NCI-H1436 treated with DMSO at 0.1 percent for 48 hours (cell line): ENCODE measurements around the gene RPL39.
"Not testable (repeated sequence)": the region's sequence is repeated elsewhere in the genome, so short reads cannot be mapped to it uniquely, and the experiment has no call there.

Source experiments
- DNase-seq: peaks from one replicate; lab custom pipeline; 2025; lab: John Stamatoyannopoulos, UW

Gene RPL39

DNA sequence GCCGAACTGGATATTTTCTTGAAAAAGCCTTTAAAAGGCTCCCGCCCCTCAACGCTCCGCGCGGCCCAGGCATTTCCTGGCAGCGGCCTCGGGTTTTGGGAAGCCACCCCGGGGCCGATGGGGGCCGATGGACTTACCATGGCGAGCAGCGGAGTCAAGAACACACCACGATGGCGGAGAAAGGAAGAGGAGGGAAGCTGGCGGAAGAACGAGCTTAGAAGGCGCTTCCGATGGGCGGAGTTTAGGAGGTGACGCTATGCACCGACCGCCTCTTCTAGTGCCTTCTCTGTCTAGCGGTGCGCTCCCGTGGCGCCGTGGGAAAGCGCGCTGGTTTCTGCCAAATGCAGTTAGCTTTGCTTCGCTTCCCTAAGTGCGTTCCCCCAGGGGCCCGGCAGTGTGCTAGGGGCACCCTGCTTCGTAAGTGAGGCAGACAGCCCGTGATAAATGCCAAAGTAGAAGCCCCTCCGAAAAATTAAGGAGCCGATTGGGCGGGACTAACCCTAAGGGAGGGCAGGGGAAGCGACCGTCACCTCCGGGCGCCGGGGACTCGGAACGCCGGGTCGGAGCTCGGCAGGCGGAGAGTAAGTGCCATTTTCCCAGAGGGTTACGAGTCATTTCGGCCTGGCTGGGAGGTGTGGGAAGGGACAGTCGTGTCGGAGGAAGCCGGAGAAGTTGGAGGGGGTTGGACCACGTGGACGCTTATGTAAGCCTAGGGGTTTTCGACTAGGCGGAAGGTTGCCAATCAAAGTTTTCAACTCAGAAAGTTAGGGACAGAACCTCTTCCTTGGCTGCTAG is at the start of gene RPL39:
TSS of gene RPL39 (minus strand) at position 194 of the 795 bp plus-strand sequence. CDS start at position 140, 54 bp downstream.
- peak; percentile 66 for DNase-seq

DNA sequence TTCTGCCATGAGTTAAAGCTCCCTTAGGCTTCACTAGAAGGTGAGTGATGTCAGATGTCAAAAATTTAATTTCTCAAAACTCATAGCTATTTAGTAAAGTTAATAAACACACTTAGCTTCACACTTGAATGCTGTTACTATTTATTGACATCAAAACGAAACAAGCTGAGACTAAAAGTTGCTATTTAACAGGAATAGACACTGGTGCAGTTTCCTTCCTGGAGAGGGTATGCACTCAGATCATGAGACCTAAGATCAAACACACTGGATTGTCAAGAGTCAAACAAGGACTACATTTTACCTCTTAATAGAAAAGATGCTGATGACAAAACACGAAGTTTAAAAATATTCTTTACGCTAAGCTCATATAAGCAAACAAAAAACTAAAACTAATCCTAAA is 42.5 kb upstream of the RPL39 start:
- no peak for DNase-seq

DNA sequence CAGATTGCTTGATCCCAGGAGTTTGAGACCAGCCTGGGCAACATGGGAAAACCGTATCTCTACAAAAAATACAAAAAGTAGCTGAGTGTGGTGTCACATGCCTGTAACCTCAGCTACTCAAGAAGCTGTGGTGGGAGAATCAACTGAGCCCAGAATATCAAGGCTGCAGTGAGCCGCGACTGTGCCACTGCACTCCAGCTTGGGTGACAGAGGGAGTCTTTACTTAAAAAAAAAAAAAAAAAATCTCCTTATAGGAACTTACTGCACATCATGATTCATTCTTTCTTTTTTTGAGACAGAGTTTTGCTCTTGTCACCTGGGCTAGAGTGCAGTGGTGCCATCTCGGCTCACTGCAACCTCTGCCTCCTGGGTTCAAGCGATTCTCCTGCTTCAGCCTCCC is 37.0 kb upstream of the RPL39 start:
- DNase-seq: no peak

DNA sequence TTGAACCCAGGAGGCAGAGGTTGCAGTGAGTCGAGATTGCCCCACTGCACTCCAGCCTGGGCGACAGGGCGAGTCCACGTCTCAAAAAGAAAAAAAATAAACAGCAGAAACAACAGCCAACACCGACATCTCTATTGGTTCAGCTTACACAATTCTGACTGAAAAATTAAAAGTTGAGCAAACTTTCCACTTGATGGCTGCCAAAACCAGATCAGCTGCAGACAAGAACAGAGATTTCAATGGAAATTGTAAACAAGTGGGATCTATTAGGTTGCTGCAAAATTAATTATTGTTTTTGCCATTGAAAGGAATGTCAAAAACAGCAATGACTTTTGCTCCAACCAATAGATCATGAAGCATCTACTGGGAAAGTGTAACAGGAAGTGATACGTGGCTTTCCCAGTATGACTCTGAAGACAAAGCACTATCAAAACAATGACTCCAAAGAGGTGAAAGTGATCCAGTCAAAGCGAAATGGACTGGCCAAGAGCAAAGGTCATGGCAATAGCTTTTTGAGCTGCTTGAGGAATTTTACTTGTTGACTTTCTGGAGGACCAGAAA is 35.0 kb upstream of the RPL39 start:
- DNase-seq: no peak

DNA sequence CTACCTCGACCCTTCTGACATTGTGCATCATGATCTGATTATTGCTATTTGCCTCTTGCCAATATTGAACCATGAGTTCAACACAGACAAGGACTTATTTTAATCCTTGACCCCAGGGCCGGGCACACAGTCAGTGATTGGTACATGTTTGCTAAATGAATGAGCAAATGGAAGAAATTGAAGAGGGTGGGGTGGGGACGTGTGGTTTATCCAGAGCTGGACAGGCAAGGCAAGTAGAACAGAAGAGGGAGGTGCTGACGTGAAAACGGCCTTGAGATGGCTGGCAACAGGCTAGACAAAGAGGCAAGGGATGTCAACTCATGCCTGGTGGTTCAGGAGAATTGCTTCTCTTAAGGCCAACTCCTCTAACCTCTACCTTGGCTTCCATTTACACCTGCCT is 32.8 kb upstream of the RPL39 start:
- DNase-seq: not testable (repeated sequence)

DNA sequence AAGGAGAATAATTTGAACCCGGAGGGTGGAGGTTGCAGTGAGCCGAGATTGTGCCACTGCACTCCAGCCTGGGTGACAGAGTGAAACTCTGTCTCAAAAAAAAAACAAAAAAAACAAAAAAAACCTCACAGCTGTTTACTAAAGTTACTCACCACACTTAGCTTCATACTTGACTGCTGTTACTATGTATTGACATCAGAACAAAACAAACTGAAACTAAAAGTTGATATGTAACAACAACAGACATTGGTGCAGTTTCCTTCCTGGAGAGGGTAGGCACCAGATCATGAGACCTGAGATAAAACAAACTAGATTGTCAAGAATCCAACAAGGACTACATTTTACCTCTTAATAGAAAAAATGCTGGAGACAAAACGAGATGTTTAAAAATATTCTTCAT is 30.3 kb upstream of the RPL39 start:
- DNase-seq: not testable (repeated sequence)

DNA sequence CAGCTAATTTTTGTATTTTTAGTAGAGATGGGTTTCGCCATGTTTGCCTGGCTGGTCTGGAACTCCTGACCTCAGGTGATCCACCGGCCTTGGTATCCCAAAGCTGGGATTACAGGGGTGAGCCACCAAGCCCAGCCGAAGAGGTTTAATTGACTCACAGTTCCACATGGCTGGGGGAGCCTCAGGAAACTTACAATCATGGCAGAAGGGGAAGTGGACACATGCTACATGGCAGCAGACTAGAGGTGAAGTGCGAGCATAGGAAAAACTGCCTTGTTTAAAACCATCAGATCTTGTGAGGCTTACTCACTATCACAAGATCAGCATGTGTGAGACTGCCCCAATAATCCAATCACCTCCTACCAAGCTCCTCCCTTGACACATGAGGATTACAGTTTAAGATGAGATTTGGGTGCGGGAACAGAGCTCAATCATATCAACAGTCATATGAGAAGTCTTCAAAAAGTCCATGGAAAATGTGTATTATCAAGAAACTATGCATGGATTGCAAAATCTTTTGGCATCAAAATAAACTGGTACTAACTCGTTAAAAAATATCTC is 25.8 kb upstream of the RPL39 start:
- no peak for DNase-seq

DNA sequence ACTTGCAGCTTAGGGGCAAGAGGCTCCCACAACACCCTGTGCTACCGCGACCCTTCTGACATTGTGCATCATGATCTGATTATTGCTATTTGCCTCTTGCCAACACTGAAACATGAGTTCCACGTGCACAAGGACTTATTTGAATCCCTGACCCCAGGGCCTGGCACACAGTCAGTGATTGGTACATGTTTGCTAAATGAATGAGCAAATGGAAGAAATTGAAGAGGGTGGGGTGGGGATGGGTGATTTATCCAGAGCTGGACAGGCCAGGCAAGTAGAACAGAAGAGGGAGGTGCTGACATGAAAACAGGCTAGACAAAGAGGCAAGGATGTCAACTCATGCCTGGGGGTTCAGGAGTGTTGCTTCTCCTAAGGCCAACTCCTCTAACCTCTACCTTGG is 24.9 kb upstream of the RPL39 start:
- DNase-seq: no peak

DNA sequence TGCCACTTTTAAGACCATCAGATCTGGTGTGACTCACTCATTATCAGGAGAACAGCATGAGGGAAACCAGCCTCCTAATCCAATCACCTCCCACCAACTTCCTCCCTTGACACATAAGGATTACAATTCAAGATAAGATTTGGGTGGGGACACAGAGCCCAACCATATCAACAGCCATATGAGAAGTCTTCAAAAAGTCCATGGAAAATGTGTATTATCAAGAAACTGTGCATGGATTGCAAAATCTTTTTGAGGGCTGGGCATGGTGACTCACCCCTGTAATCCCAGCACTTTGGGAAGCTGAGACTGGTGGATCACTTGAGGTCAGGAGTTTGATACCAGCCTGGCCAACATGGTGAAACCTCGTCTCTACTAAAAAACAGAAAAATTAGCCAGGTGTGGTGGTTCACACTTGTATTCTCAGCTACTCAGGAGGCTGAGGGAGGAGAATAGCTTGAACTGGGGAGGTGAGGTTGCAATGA is 17.8 kb upstream of the RPL39 start:
- no peak for DNase-seq

DNA sequence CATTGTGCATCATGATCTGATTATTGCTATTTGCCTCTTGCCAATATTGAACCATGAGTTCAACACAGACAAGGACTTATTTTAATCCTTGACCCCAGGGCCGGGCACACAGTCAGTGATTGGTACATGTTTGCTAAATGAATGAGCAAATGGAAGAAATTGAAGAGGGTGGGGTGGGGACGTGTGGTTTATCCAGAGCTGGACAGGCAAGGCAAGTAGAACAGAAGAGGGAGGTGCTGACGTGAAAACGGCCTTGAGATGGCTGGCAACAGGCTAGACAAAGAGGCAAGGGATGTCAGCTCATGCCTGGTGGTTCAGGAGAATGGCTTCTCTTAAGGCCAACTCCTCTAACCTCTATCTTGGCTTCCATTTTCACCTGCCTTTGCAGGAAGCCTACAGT is 17.0 kb upstream of the RPL39 start:
- not testable (repeated sequence) for DNase-seq

DNA sequence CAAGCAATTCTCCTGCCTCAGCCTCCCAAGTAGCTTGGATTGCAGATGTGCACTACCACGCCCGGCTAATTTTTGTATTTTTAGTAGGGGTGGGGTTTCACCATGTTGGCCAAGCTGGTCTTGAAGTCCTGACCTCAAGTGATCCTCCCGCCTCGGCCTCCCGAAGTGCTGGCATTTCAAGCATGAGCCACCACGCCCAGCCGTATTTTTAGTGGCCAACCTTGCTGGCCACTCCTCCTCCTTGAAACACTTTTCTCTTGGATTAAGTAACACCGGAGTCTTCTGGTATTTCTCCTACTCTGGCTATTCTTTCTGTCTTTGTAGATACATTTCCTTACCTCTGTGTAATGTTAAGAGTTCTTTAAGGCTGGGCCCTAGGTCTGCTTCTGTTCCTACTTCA is 11.1 kb upstream of the RPL39 start:
- no peak for DNase-seq

DNA sequence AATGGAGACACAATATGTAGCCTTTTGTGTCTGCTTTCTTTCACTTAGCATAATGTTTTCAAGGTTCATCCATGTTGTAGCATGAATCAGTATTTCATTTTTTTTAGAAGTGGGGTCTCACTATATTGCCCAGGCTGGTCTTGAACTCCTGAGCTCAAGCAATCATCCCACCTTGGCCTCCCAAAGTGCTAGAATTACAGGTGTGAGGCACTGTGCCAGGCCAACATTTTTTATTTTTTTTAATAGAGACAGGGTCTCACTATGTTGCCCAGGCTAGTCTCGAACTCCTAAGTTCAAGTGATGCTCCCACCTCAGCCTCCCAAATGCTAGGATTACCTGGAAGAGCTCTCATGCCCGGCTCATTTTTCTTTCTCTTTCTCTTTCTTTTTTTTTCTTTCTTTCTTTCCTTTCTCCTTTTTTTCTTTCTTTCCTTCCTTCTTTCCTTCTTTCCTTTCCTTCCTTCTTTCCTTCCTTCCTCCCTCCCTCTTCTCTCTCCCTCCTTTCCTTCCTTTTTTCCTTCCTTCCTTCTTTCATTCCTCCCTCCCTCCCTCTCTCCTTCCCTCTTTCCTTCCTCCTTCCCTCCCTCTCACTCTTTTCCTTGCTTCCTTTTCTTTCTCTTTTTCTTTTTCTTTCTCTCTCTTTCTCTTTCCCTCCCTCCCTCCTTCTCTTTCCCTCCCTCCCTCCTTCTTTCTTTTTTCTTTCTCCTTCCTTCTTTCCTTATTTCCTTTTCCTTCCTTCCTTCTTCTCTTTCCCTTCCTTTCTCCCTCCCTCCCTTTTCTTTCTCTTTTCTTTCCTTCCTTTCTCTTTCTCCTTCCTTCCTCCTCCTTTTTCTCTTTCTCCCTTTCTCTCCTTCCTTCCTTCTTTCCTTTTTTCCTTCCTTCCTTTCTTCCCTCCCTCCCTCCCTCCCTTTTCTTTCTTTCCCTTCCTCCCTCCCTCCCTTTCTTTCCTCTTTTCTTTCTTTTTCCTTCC is 10.1 kb upstream of the RPL39 start:
- DNase-seq: no peak

DNA sequence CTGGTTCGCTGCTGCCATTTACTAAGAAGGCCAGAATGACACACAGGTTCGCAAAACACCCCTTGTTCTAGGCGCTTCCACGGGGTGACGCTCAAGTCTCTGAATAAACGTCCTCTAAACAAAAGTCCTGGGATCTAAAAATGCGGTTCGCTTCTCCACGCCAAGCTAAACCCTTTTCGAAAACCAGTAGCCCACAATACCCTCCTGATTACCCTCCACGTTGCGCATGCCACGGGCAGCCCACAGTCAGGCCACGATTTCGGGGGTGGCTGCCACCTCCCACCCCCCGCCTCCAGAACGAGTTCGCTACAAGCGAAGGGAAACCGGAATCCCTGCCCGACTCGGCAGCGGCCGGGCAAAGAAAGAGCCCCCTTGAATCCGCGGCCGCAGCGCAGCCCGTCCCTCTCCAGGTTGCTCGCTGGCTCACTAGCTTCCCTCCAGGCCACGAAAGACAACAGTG is 423 bp downstream of the RPL39 start:
- DNase-seq: no peak

DNA sequence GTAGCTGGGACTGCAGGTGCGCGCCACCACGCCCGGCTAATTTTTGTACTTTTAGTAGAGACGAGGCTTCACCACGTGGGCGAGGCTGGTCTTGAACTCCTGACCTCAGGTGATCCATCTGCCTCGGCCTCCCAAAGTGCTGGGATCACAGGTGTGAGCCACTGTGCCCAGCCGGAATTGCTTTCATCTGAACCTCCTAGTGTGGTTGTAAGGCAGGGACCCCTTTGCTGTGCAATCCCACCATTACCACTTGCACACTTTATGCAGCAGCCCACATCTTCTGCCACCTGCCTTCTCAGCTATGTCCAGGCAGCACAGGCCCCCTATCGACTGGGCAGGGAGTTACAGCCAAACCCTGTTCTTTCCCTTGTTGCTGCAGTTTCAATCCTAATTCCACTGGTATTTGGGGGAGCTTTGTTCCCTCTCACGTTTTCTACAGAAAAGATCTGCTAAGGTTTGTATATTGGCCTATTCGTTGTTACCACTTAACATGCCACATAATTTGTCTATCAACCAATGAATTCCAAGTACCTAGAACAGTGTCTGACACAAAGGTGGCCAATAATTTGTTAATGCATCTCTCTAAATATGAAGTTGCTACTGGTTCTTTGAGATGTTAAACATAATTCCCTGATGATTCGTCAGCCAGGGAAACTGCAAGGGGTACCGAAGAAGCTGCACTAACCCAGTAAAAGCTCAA is 6.5 kb downstream of the RPL39 start:
- DNase-seq: no peak

DNA sequence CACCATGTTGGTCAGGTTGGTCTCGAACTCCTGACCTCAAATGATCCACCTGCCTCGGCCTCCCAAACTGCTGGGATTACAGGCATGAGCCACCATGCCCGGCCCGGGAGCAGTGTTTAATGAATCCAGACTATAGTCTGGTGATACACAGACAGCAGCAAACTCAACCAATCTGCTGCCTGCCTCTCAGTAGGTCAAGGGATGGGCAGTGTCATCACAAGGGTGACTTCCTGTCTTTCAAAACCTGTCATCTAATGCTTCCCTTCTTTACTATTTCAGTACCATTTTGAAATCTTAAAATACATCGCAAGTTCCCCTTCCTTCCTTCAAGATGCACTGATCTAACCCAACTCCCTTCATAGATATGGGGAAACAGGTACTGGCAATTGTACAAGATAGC is 8.4 kb downstream of the RPL39 start:
- DNase-seq: no peak

DNA sequence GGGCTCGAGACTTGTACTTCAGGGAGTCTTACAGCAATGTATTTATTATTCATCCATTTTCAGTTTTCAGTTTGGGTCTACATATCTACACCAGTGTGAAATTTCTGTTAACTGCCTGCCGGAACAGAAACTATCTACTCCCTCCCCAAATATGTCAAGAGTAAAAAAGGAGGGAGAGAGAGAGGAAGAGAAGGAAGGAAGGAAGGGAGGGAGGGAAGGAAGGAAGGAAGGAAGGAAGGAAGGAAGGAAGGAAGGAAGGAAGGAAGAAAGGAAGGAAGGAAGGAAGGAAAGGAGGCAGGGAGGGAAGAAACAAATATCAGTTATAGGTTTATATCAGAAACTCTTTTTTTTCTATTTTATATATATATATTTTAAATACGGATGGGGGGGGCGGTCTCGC is 12.6 kb downstream of the RPL39 start:
- DNase-seq: no peak

DNA sequence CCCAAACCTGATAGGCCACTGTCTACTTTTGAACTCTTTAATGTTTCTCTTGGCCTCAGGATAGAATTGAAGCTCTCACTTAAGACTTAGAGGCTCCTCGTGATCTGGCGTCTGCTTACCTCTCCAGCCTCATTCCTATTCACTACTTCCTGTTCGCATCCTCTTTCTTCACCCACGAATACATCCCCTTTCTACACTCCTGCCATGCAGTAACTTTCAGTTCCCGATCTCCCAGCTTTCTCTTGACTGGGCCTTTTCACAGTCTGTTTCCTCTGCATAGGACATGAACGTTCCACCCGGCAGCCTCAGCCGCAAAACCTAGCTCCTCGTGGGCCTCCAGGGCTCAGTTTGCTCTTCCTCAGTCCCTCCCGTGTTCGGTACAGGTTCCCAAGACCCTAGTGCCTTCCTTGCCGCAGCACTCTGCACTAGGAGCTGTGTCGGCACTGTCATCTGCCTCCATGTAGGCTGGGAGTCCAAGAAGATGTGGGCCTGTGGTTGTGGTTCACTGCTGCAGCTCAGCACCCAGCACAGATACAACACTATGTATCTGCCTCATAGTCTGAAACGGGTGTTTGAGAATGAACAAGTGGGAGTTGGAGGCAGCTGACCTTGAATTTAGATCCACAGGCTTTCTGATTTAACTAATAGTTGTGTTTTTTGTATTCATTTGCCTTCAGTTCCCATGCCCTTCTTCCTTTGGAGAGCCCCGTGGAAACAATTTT is 15.8 kb downstream of the RPL39 start:
- DNase-seq: no peak

DNA sequence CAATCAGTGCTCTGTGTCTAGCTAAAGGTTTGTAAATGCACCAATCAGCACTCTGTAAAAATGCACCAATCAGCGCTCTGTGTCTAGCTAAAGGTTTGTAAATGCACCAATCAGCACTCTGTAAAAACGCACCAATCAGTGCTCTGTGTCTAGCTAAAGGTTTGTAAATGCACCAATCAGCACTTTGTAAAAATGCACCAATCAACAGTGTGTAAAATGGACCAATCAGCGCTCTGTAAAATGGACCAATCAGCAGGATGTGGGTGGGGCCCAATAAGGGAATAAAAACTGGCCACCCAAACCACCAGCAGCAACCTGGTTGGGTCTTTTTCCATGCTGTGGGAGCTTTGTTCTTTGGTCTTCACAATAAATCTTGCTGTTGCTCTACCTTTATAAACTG is 22.0 kb downstream of the RPL39 start:
- not testable (repeated sequence) for DNase-seq

DNA sequence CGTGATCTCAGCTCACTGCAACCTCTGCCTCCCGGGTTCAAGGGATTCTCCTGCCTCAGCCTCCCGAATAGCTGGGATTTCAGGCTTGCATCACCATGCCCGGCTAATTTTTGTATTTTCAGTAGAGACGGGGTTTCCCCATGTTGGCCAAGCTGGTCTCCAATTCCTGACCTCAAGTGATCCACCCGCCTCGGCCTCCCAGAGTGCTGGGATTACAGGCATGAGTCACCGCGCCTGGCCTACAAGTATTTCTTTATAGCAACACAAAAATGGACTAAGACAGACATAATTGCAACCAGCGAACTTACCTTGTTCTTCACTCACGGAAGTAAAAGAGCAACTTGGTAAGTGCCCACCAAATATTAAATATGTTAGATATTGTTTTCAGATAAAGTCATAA is 23.0 kb downstream of the RPL39 start:
- not testable (repeated sequence) for DNase-seq

DNA sequence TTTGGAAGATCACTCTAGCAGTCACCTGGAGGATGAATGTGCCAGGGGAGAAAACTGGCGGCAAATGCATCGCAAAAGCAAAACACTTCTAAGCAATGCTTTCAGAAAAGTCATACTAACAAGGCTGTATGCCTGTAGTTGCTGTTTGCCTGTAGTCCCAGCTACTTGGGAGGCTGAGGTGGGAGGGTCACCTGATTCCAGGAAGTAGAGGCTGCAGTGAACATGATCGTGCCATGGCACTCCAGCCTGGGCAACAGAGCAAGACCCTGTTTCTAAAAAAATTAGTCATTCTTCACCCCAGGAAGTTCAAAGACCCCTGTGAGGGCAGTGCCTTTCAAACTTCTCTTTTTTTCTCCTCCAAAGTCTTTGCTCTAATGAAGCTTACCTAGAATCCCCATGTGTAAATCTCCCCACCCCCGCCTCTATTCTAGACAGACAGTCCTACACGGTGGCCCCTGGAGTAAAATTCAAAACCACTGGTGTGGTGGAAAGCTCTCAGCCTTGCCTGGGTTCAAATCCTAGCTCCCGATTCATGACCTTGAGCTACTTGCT is 27.5 kb downstream of the RPL39 start:
- no peak for DNase-seq
